Raji (cell line): Measurements from ENCODE around the gene HNRNPA2B1.

Source experiments
- POLR2A ChIP-seq: IDR thresholded peaks from 2 replicates; pipeline ENCODE4 v1.6.1; 2011; ENCODE audit warnings: low read depth, low read length, control low read depth; ENCODE audit not compliant: insufficient read depth

HNRNPA2B1 gene

GRCh38 chr7:26200444-26201246 lies at the start of gene HNRNPA2B1:
Gene HNRNPA2B1 (minus strand): TSS chr7:26200746. CDS start chr7:26200577, 169 bp downstream.
- peak; percentile 99 for TF ChIP-seq POLR2A

- TF ChIP-seq POLR2A = no peak
These were observed 49.7 kb upstream of the HNRNPA2B1 start for GRCh38 chr7:26250239-26250638.

GRCh38 chr7:26245150-26245549 lies 44.6 kb upstream of the HNRNPA2B1 start:
- no peak for TF ChIP-seq POLR2A

GRCh38 chr7:26238032-26238431 lies 37.5 kb upstream of the HNRNPA2B1 start:
- no peak for TF ChIP-seq POLR2A

- no peak for TF ChIP-seq POLR2A
These were observed 36.7 kb upstream of the HNRNPA2B1 start for GRCh38 chr7:26237035-26237807.

GRCh38 chr7:26233902-26234511 lies 33.5 kb upstream of the HNRNPA2B1 start:
- no peak for TF ChIP-seq POLR2A

GRCh38 chr7:26227987-26228386 lies 27.4 kb upstream of the HNRNPA2B1 start:
- no peak for TF ChIP-seq POLR2A

GRCh38 chr7:26224359-26224758 lies 23.8 kb upstream of the HNRNPA2B1 start:
- TF ChIP-seq POLR2A = no peak

GRCh38 chr7:26216049-26216448 lies 15.5 kb upstream of the HNRNPA2B1 start:
- no peak for TF ChIP-seq POLR2A

- TF ChIP-seq POLR2A = no peak
These were observed 13.4 kb upstream of the HNRNPA2B1 start for GRCh38 chr7:26213807-26214515.

GRCh38 chr7:26212921-26213718 lies 12.6 kb upstream of the HNRNPA2B1 start:
- TF ChIP-seq POLR2A = no peak

- TF ChIP-seq POLR2A = no peak
These were observed 7.5 kb upstream of the HNRNPA2B1 start for GRCh38 chr7:26208040-26208439.

GRCh38 chr7:26203016-26203415 lies 2.5 kb upstream of the HNRNPA2B1 start:
- no peak for TF ChIP-seq POLR2A
